GM18867 (cell line): Measurements from ENCODE around the gene CSRP1.
"Not testable (repeated sequence)": the region's sequence is repeated elsewhere in the genome, so short reads cannot be mapped to it uniquely, and the experiment has no call there.

ENCODE experiments used
- ATAC-seq: cut with Tn5 transposase; IDR thresholded peaks from one replicate; pipeline ENCODE4 v1.9.1; 2021; ENCODE audit warnings: mild to moderate bottlenecking, moderate library complexity; ENCODE audit not compliant: unreplicated experiment

The CSRP1 gene

DNA sequence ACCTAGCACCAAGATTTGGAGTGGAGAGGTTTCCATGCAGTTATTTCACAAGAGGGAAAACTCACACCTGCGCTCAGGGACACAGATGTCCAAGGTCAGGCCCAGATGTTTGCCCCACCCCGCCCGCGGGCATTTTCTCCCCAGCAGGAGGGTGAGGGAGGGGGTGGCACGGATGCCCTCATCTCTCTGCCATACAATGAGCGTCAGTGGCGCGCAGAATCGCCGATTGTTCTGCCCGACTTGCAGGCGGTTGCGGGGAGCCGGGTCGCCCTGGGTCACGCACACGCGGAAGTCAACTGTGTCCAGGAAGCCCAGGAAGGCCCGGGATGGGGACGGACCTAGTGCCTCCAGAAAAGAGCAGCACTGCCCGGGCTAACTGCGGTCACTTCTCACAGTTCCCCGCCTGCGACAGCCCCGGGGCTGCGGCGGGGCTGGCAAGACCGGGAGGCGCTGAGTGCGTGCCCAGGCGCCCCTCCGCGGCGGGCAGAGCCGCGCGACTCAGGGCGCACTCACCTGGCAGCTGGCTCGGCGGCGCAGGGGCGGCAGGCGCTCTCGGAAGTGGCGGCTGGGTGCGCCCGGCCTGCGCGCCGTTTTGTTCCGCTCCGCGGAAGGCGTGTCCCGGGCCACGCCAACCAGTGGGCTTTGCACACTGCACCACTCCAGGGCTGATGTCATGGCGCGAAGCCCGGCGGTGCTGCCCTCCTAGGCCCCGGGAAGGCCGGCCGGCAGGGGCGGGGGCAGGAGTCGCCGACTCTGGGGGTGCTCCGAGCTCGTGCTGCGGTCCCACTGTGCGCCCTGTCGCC, at the start of gene CSRP1:
CSRP1 (minus strand) TSS at position 567 of the 803 bp plus-strand sequence. CDS start 10,820 bp downstream, outside the sequence.
- peak; percentile 87 for ATAC-seq

- no peak for ATAC-seq
Observed at GRCh38 chr1:201555593-201555945, 48.6 kb upstream of the CSRP1 start.

DNA sequence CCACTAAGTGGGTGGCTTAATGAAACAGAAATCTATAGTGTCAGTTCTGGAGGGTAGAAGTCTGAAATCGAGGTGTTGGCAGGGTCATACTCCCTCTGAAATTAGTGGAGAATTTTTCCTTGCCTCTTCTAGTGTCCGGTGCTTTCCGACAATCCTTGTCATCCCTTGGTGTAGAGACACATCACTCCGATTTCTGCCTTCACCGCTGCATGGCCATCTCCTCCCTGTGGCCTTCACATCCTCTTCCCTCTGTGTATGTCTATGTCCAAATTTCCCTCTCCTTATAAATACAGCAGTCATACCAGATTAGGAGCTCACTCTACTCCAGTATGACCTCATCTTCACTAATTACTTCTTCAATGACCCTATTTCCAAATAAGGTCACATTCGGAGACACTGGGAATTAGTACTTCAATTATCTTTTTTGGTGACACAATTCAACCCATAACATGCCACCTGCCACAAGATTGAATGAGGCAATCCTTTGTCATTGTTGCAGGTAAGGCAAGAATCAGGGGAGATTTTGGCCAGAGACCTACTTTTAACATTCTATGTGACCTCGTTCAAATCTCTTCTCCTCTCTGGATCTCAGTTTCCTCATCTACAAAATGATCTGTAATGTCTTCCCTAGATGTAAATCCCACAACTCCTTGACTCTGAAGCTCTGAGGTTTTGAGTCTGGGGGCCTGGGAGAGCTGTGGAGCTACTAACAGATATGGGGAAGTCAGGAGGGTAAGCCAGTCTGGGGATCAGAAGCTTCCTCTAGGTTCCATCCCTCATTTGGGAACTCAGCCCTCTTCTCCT, 48.1 kb upstream of the CSRP1 start:
- no peak for ATAC-seq

GRCh38 chr1:201554190-201554600, 47.3 kb upstream of the CSRP1 start:
- ATAC-seq: no peak

- no peak for ATAC-seq
Observed at GRCh38 chr1:201553496-201554189, 46.7 kb upstream of the CSRP1 start.

DNA sequence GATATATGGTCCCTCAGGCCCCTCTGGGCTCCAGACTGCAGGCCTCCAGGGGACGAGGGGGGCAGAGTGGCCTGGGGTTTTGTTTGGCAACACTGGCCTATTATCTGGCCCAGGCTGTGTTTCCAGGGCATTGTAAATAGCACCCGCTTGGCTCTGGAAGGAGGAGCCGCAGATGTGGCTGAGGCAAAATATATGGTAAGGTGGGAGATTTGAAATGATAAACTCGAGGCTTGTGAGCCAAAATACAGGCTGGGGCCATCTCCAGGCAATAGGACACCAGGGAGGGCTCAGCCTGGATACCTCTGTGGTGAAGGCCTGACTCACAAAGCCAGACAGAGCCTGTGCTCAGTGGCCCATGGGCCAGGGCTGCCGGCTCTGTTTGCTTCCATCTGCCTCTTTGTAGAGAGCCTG, 46.0 kb upstream of the CSRP1 start:
- ATAC-seq: no peak

- no peak for ATAC-seq
Observed at GRCh38 chr1:201551877-201552731, 45.2 kb upstream of the CSRP1 start.

- no peak for ATAC-seq
Observed at GRCh38 chr1:201551096-201551495, 44.2 kb upstream of the CSRP1 start.

DNA sequence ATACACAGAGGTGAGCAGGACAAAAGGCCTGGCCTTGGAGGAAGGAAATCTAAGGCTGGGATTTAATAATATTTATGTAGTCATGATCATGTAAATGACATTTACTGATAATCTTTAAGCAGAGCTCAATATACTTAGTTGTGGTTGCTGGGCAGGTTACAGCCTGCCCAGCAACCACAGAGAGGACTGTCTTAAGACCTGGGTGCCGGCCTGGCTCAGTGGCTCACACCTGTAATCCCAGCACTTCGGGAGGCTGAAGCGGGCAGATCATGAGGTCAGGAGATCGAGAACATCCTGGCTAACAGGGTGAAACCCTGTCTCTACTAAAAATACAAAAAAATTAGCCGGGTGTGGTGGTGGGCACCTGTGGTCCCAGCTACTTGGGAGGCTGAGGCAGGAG, 42.6 kb upstream of the CSRP1 start:
- ATAC-seq: not testable (repeated sequence)

- ATAC-seq: no peak
Observed at GRCh38 chr1:201545851-201546492, 39.0 kb upstream of the CSRP1 start.

- ATAC-seq: no peak
Observed at GRCh38 chr1:201544710-201545109, 37.8 kb upstream of the CSRP1 start.

DNA sequence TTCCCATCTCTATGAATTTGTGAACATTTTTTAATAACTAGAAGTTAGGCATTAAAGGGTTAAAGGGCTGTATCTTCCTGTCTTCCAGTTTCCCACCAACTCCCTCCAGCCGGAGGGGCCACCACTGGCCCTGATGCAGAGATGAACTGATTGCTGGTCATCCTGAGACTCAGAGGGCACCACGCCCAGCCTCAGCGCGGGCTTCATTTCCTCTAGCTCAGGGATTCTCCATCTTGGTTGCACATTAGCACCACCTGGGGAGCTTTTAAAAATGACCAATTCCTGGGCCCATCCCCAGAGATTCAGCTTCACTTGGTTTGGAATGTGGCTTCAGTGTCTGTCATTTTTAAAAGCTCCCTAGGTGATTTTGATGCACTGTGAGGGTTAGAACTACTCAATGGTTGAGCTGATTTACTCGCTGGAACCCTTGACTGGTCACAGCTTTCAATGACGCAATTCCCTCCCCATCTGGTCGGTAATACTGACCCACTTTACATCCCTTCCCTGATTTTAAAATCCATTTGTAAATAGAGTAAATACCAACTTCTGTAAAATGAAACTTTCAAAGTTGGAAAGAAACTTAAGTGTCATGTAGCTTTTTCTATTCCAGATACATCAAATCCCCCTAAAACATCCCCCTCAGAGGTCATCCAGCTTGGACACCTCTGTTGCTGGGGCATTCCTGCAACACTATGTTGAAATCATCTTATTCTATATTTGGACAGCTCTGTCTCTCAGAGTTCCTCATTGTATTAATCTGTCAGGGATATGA, 37.1 kb upstream of the CSRP1 start:
- no peak for ATAC-seq

DNA sequence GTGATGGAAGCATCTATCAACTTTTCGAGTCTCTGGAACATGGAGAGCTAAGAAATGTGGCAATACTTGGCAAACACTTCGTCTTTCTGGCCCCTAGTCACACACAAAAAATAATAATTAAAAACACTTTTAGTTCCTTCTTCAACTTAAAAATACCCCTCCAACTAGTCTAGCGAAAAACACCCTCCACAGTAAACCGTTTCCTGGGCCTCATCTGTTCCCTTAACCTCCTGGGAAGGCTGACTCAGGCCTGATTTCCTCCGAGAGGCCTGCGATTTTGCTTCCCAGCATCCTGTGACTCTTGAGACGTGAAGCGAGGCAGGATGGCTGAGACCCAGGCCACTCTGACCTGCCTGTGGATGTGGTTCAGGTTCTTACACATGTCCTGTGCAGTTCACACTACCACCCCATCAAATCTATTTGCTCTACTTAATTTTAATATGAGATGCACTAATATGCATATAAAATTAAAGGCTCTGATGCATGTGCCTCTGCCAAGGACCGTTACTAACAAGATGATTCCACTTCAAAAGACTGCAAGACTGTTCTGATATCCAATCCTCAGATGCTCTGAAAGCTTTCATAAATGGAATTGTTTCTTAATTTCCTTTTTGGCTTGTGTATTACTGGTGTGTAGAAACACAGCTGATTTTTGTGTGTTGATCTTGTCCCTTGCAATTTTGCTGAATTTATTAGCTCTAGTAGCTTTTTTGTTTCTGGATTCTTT, 35.5 kb upstream of the CSRP1 start:
- ATAC-seq: no peak

DNA sequence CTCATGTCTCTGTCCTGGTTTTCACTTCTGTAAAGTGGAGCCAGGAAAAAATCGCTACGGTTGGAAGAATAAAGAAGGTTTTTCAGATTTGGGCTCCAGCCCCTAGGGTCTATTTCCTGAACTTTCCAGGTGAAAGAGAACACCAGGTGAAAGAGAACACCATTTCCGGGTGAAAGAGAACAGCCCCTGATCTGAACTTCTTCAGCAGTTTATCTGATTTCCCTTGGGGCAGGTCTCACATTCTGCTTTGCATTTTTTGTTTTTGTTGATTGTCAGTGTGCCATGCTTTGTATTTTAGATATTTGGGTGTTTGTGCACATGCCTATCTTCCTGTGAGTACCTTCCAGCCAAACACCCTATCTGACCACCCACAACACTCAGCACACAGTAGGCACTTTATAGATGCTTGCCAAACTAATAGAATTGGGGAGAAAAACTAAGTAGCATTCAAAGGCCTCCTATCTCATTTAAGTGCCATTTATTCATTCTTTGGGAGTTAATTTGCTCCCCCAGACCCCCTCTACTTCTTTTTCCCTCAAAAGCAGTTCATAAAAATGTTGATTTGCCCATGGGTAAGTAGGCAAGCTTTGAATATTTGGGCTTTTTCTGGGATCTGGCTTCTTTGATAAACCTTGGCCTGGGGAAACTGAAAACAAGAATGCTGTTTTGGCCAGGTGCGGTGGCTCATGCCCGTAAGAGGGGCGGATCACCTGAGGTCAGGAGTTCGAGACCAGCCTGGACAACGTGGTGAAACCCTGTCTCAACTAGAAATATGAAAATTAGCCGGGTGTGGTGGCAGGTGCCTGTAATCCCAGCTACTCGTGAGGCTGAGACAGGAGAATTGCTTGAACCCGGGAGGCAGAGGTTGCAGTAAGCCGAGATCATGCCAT, 34.2 kb upstream of the CSRP1 start:
- ATAC-seq: no peak

- no peak for ATAC-seq
Observed at GRCh38 chr1:201539561-201540431, 32.9 kb upstream of the CSRP1 start.

- no peak for ATAC-seq
Observed at GRCh38 chr1:201538612-201539551, 32.0 kb upstream of the CSRP1 start, which contains the start of gene NAV1. Gene NAV1, plus strand, starts transcription at chr1:201539127. Its CDS starts 83,758 bp downstream, at chr1:201622885.
